Peyer's patch (tissue), 4 donors: ENCODE measurements around the gene ODF2L.

Experiments used
- POLR2A ChIP-seq, 2 donors: fragments of 450-650 bp; IDR thresholded peaks; one replicate each; pipeline ENCODE4 v1.5.1; 2017; ENCODE audit warnings: antibody characterized with exemption in 2 of 2, mild to moderate bottlenecking in 2 of 2, moderate library complexity in 2 of 2
- TF ChIP-seq, protein P1 (sequence below), 6 experiments: fragments of 450-650 bp in 4 of 6; fragments of 200-600 bp in 2 of 6; sonication (generic) in 1 of 6; IDR thresholded peaks; one replicate each; pipeline ENCODE4 v1.5.1; 2017 to 2019; ENCODE audit warnings: antibody characterized with exemption in 6 of 6, mild to moderate bottlenecking in 3 of 6, moderate library complexity in 1 of 6

DNA sequence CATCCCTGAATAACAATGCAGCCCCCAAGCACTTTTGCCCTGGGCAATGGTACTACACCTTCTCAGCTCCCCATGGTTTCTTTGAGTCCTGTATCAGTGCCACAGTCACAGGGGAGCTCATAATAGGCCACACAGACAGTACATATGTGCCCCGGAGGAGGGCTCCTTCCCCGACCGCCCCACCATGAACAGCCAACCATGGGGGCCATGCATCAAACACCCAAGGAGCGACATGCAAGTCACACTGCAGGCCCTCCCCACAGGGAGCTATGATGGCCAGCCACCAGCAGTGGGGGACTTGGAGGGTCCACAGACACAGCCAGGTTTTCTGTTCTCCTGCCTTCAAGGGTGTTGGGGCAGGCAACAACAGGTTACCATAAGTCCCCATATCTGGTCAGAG, 14.8 kb upstream of the ODF2L start:
- TF ChIP-seq, protein P1, sequence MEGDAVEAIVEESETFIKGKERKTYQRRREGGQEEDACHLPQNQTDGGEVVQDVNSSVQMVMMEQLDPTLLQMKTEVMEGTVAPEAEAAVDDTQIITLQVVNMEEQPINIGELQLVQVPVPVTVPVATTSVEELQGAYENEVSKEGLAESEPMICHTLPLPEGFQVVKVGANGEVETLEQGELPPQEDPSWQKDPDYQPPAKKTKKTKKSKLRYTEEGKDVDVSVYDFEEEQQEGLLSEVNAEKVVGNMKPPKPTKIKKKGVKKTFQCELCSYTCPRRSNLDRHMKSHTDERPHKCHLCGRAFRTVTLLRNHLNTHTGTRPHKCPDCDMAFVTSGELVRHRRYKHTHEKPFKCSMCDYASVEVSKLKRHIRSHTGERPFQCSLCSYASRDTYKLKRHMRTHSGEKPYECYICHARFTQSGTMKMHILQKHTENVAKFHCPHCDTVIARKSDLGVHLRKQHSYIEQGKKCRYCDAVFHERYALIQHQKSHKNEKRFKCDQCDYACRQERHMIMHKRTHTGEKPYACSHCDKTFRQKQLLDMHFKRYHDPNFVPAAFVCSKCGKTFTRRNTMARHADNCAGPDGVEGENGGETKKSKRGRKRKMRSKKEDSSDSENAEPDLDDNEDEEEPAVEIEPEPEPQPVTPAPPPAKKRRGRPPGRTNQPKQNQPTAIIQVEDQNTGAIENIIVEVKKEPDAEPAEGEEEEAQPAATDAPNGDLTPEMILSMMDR (IDR thresholded peaks at IDR 0.05): no peak
- TF ChIP-seq POLR2A (IDR thresholded peaks at IDR 0.05): no peak
